OCI-LY3 (cell line): ENCODE results near the gene ZDHHC14.

ENCODE experiments used
- H2AFZ ChIP-seq: fragments of 200-600, 300-600 bp; shearing (Covaris generic); 2 replicates; pipeline ENCODE4 v1.6.0; 2014; ENCODE audit warnings: antibody characterized with exemption, low read depth, low read length
- H3K27ac ChIP-seq: fragments of 200-600, 300-600 bp; sonication (generic); 2 replicates; pipeline ENCODE4 v1.5.1; 2014; ENCODE audit warnings: mild to moderate bottlenecking, low read length, moderate library complexity, mixed read lengths
- H3K27me3 ChIP-seq: fragments of 200-600, 300-600 bp; sonication (generic); 2 replicates; pipeline ENCODE4 v1.6.1; 2014; ENCODE audit warnings: low read depth, low read length, mixed read lengths
- H3K36me3 ChIP-seq: fragments of 200-600, 300-600 bp; sonication (generic); replicated peaks from 2 replicates; pipeline ENCODE3; 2014; ENCODE audit warnings: low read depth, low read length, mixed read lengths
- H3K4me1 ChIP-seq: fragments of 300-600, 200-600 bp; sonication (generic); 2 replicates; pipeline ENCODE4 v1.6.1; 2014; ENCODE audit warnings: low read length, mixed read lengths
- H3K4me2 ChIP-seq: fragments of 200-600, 300-600 bp; sonication (generic); 2 replicates; pipeline ENCODE4 v1.6.1; 2014; ENCODE audit warnings: low read length, mixed read lengths
- H3K4me3 ChIP-seq: fragments of 300-600, 200-600 bp; sonication (generic); 2 replicates; pipeline ENCODE4 v1.5.1; 2014; ENCODE audit warnings: antibody characterized with exemption, mild to moderate bottlenecking, low read length, moderate library complexity
- H3K79me2 ChIP-seq: fragments of 300-600, 200-600 bp; shearing (Covaris generic); 2 replicates; pipeline ENCODE4 v1.6.1; 2014; ENCODE audit warnings: mild to moderate bottlenecking, low read length, mixed read lengths
- H3K9ac ChIP-seq: fragments of 300-600, 200-600 bp; shearing (Covaris generic); 2 replicates; pipeline ENCODE4 v1.6.0; 2014; ENCODE audit warnings: mild to moderate bottlenecking, low read length, moderate library complexity
- H3K9me3 ChIP-seq: fragments of 200-600, 300-600 bp; shearing (Covaris generic); 2 replicates; pipeline ENCODE4 v1.6.1; 2014; ENCODE audit warnings: low read length, mixed read lengths; ENCODE audit not compliant: insufficient read depth
- H4K20me1 ChIP-seq: fragments of 200-600, 300-600 bp; sonication (generic); 2 replicates; pipeline ENCODE4 v1.6.1; 2016; ENCODE audit warnings: low read length, mixed read lengths; ENCODE audit not compliant: insufficient read depth
- EZH2phosphoT487 ChIP-seq: fragments of 200-600 bp; shearing (Covaris generic); IDR thresholded peaks from 2 replicates; pipeline ENCODE4 v1.6.1; 2018; ENCODE audit warnings: antibody characterized with exemption, mixed run types, low read depth
- TF ChIP-seq, protein P1 (sequence below): fragments of 200-600, 300-600 bp; sonication (generic); IDR thresholded peaks from 2 replicates; pipeline ENCODE4 v1.5.1; 2014; ENCODE audit warnings: antibody characterized with exemption, low read length, low read depth

The ZDHHC14 gene

DNA sequence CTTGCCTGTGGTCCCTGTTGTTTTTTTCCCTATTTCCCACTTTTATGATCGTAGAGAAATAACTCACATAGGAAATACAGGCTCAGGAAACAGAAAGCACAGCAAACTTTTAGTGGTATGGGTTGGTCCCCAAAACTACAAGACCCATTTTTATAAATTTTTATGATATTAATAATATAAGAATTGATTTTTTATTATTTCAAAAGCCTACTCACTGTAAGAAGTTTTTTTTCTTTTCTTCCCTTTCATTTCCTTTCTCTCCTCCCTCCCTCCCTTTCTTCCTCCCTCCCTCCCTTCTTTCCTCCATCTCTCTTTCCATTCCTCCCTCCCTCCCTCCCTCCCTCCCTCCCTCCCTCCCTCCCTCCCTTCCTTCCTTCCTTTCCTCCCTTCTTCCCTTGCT lies 141.5 kb downstream of the ZDHHC14 start:
- Histone ChIP-seq H2AFZ (no peak overlapping the region), H3K79me2 (no peaks in the 10 kb centered on the region), H3K4me3 (no peak overlapping the region), H3K9me3 (no peaks in the 10 kb centered on the region), H3K4me1 (no peaks in the 10 kb centered on the region), H3K27me3 (no peaks in the 10 kb centered on the region), H4K20me1 (no peaks in the 10 kb centered on the region), H3K27ac (no peak overlapping the region), H3K36me3 (no peaks in the 10 kb centered on the region), H3K9ac (no peak overlapping the region), H3K4me2 (no peak overlapping the region)
- TF ChIP-seq, protein P1, sequence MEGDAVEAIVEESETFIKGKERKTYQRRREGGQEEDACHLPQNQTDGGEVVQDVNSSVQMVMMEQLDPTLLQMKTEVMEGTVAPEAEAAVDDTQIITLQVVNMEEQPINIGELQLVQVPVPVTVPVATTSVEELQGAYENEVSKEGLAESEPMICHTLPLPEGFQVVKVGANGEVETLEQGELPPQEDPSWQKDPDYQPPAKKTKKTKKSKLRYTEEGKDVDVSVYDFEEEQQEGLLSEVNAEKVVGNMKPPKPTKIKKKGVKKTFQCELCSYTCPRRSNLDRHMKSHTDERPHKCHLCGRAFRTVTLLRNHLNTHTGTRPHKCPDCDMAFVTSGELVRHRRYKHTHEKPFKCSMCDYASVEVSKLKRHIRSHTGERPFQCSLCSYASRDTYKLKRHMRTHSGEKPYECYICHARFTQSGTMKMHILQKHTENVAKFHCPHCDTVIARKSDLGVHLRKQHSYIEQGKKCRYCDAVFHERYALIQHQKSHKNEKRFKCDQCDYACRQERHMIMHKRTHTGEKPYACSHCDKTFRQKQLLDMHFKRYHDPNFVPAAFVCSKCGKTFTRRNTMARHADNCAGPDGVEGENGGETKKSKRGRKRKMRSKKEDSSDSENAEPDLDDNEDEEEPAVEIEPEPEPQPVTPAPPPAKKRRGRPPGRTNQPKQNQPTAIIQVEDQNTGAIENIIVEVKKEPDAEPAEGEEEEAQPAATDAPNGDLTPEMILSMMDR, result no peak
- TF ChIP-seq EZH2phosphoT487, result no peak

DNA sequence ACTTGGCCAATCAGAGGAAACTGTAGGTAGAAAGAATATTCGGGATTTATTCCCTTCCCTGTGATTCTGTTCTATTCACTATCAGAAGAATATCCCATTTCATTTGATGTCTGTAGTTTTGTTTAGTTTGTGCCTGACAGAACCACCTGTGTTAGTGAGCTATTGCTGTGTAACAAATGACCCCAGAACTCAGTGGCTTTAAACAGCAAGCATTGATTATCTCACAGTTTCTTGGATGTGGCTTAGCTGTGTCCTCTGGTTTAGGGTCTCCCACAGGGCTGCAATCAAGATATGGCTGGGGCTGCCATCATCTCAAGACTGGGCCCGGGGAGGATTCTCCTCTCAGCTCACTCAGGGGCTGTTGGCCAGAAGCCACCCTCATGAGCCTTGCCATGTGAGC lies 143.7 kb downstream of the ZDHHC14 start:
- Histone ChIP-seq H3K27ac (no peak overlapping the region), H3K27me3 (no peaks in the 10 kb centered on the region), H3K9ac (no peak overlapping the region), H3K4me3 (no peak overlapping the region), H4K20me1 (no peaks in the 10 kb centered on the region), H3K4me2 (no peak overlapping the region), H3K4me1 (no peaks in the 10 kb centered on the region), H2AFZ (no peak overlapping the region), H3K36me3 (no peaks in the 10 kb centered on the region), H3K9me3 (no peaks in the 10 kb centered on the region), H3K79me2 (no peaks in the 10 kb centered on the region)
- no peak for TF ChIP-seq EZH2phosphoT487
- TF ChIP-seq, protein P1, result no peak

DNA sequence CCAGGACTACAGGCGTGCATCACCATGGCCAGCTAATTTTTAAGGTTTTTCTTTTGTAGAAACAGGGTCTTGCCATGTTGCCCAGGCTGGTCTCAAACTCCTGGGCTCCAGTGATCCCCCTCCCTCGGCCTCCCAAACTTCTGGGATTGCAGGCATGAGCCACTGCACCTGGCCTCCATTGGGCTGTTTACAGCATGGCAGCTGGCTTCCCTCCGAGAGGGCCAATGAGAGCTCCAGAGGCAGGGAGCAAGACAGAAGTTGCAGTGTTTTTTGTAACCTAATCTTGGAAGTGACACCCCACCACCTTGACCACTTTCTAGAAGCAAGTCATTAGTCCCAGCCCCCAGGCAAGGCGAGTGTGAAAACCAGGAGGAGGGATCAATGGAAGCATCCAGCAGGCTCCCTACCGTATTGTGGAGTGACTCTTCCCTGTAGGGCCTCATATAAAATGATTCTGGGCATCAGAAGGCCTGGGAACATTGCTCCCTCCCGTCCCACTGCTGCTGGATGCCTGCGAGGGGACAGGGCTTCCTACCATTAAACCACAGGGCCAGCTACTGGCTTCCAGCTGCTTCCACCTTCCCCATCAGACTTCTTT lies 144.4 kb downstream of the ZDHHC14 start:
- TF ChIP-seq EZH2phosphoT487, result no peak
- TF ChIP-seq, protein P1, result no peak
- no peak overlapping the region for H3K4me2 ChIP-seq

DNA sequence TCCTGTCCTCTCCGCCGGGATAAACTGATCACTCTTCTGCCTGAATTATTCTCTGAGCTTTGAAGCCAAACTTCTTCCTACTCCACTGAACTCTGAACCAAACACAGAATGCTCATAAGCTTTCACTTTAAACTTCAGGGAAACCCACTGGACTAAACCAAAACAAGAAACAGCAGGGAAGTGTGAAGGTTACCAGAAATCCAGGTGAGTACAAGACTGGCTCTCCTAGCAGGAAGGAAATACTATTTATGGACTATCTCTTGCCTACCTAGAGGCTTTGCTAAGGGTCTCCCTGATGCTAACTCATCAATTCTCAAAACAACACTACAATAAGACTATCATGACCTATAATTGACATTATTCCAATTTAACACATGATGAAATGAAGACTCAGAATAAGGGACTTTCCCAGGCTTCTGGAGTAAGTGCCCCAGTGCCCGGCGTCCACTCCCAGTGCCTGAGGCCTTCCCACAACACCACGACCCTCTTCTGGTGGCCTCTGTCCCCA lies 145.0 kb downstream of the ZDHHC14 start:
- H3K4me1 ChIP-seq, result no peaks in the 10 kb centered on the region
- H3K79me2 ChIP-seq, result no peaks in the 10 kb centered on the region
- no peak overlapping the region for H3K4me2 ChIP-seq
- H4K20me1 ChIP-seq, result no peaks in the 10 kb centered on the region
- no peak overlapping the region for H2AFZ ChIP-seq
- no peak overlapping the region for H3K9ac ChIP-seq
- no peak overlapping the region for H3K4me3 ChIP-seq
- no peaks in the 10 kb centered on the region for H3K9me3 ChIP-seq
- no peaks in the 10 kb centered on the region for H3K36me3 ChIP-seq
- no peaks in the 10 kb centered on the region for H3K27me3 ChIP-seq
- H3K27ac ChIP-seq, result no peak overlapping the region
- TF ChIP-seq EZH2phosphoT487, result no peak

More for the DNA sequence above, 144.4 kb downstream of the ZDHHC14 start:
- Histone ChIP-seq H3K27ac (no peak overlapping the region), H4K20me1 (no peaks in the 10 kb centered on the region), H3K36me3 (no peaks in the 10 kb centered on the region), H3K27me3 (no peaks in the 10 kb centered on the region), H3K4me1 (no peaks in the 10 kb centered on the region), H2AFZ (no peak overlapping the region), H3K79me2 (no peaks in the 10 kb centered on the region), H3K9ac (no peak overlapping the region), H3K9me3 (no peaks in the 10 kb centered on the region), H3K4me3 (no peak overlapping the region)

DNA sequence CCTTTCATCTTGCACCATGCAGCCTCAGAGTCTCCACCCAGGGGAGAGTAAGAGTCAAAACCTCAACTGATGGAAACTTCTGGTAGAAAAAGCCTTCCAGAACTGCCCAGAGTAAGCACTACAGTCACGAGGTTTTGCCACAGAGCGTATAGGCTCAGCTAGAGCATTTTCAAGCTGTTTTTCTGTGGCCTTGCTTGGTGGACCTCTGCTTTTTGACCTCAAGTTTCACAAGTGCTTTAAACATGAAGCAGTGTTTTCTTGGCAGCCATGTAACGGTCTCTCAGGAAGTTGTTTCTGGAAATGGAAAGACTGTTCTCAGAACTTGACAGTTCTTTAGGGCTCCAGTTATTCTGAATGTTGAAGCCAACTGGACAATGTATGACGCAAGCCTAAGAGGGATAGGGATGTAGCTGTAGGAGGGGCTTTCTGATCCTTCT lies 146.5 kb downstream of the ZDHHC14 start:
- H3K27me3 ChIP-seq, result no peaks in the 10 kb centered on the region
- H3K4me3 ChIP-seq, result no peak overlapping the region
- no peaks in the 10 kb centered on the region for H3K79me2 ChIP-seq
- no peaks in the 10 kb centered on the region for H3K9me3 ChIP-seq
- H3K4me2 ChIP-seq, result no peak overlapping the region
- H3K27ac ChIP-seq, result no peak overlapping the region
- TF ChIP-seq, protein P1, result no peak
- H4K20me1 ChIP-seq, result no peaks in the 10 kb centered on the region
- H3K9ac ChIP-seq, result no peak overlapping the region
- no peak overlapping the region for H2AFZ ChIP-seq
- H3K4me1 ChIP-seq, result no peaks in the 10 kb centered on the region
- no peaks in the 10 kb centered on the region for H3K36me3 ChIP-seq
